Measurements from ENCODE around the gene SFTA2. TPM values are rescaled to one million over a fixed set of nuclear protein-coding genes. Genes with fewer than 3 reads are reported as not detected.
"Not testable (repeated sequence)": the region's sequence is repeated elsewhere in the genome, so short reads cannot be mapped to it uniquely, and the experiment has no call there.

Gene SFTA2
- total RNA-seq, 1 experiment from 2014 or later, result not detected

GRCh38 chr6:30908700-30909099, 23.3 kb downstream of the SFTA2 start:
- no peaks in the 10 kb centered on the region for H3K27me3 ChIP-seq (replicated peaks; ENCODE audit: insufficient read depth, low read depth, low read length, poor library complexity)
- no peaks in the 10 kb centered on the region for H3K9me3 ChIP-seq (ENCODE audit: low read depth, low read length, poor library complexity, severe bottlenecking)
- peaks cover 12% of the 10 kb centered on the region for H3K4me1 ChIP-seq (ENCODE audit: insufficient read depth, low read length, poor library complexity, severe bottlenecking)
- BruUV-seq (replicated peaks), result TSS peak; percentile 65
- intact Hi-C loops (cut with micrococcal nuclease; ENCODE audit: unreplicated experiment), result no loop called here
- CTCF ChIA-PET, result no interaction called here
- peak overlapping the region; percentile 95 for H3K4me3 ChIP-seq (ENCODE audit: low read depth, low read length, poor library complexity, severe bottlenecking)
- DNase-seq (ENCODE audit: low spot score), result no peak
- peak overlapping the region; percentile 64 for H3K27ac ChIP-seq (ENCODE audit: low read depth, low read length, poor library complexity, severe bottlenecking)
- peaks cover 19% of the 10 kb centered on the region for H3K36me3 ChIP-seq (ENCODE audit: insufficient read depth, low read length, poor library complexity, severe bottlenecking)
- POLR2A ChIA-PET (ENCODE audit: low non-redundant PET), result interaction anchor here (0.5 kb wide), 1 partner anchor 228 kb away, joined by 16 read pairs; no protein-coding TSS in a partner anchor
- TF ChIP-seq CTCF (conservative IDR thresholded peaks at IDR 0.05; ENCODE audit: low read depth, low read length) (no peak), EZH2 (IDR thresholded peaks at IDR 0.05; ENCODE audit: borderline replicate concordance, low read depth, low read length, poor library complexity, severe bottlenecking) (no peak)

GRCh38 chr6:30907758-30908591, 24.0 kb downstream of the SFTA2 start, which contains the start of gene GTF2H4:
Gene GTF2H4, plus strand, starts transcription at chr6:30908207.
- Histone ChIP-seq H3K36me3 (ENCODE audit: insufficient read depth, low read length, poor library complexity, severe bottlenecking) (peaks cover 19% of the 10 kb centered on the region), H3K27ac (ENCODE audit: low read depth, low read length, poor library complexity, severe bottlenecking) (peak within 1 kb of the TSS; percentile 64), H3K4me3 (ENCODE audit: low read depth, low read length, poor library complexity, severe bottlenecking) (peak within 1 kb of the TSS; percentile 95), H3K9me3 (ENCODE audit: low read depth, low read length, poor library complexity, severe bottlenecking) (no peaks in the 10 kb centered on the region), H3K27me3 (replicated peaks; ENCODE audit: insufficient read depth, low read depth, low read length, poor library complexity) (no peaks in the 10 kb centered on the region), H3K4me1 (ENCODE audit: insufficient read depth, low read length, poor library complexity, severe bottlenecking) (peaks cover 8% of the 10 kb centered on the region)
- DNase-seq (ENCODE audit: low spot score), result peak; percentile 100
- intact Hi-C loops (cut with micrococcal nuclease; ENCODE audit: unreplicated experiment), result no loop called here
- CTCF ChIA-PET, result no interaction called here
- POLR2A ChIA-PET (ENCODE audit: low non-redundant PET), result no interaction called here
- no peak for TF ChIP-seq EZH2 (IDR thresholded peaks at IDR 0.05; ENCODE audit: borderline replicate concordance, low read depth, low read length, poor library complexity, severe bottlenecking)
- no peak for TF ChIP-seq CTCF (conservative IDR thresholded peaks at IDR 0.05; ENCODE audit: low read depth, low read length)
- BruUV-seq (replicated peaks), result no TSS peak

GRCh38 chr6:30907290-30907757, 24.6 kb downstream of the SFTA2 start:
- H3K27me3 ChIP-seq (replicated peaks; ENCODE audit: insufficient read depth, low read depth, low read length, poor library complexity); DNase-seq (ENCODE audit: low spot score); intact Hi-C loops (cut with micrococcal nuclease; ENCODE audit: unreplicated experiment); H3K4me1 ChIP-seq (ENCODE audit: insufficient read depth, low read length, poor library complexity, severe bottlenecking); H3K27ac ChIP-seq (ENCODE audit: low read depth, low read length, poor library complexity, severe bottlenecking); BruUV-seq (replicated peaks); POLR2A ChIA-PET (ENCODE audit: low non-redundant PET); H3K9me3 ChIP-seq (ENCODE audit: low read depth, low read length, poor library complexity, severe bottlenecking): not testable (repeated sequence)
- Histone ChIP-seq H3K4me3 (ENCODE audit: low read depth, low read length, poor library complexity, severe bottlenecking) (peak overlapping the region; percentile 95), H3K36me3 (ENCODE audit: insufficient read depth, low read length, poor library complexity, severe bottlenecking) (peaks cover 19% of the 10 kb centered on the region)
- CTCF ChIA-PET, result interaction anchor here (1.0 kb wide), 1 partner anchor 362 kb away, joined by 5 read pairs; no protein-coding TSS in a partner anchor

Measured in A673 (cell line).